IPS-NIHi11 (cell line): ENCODE measurements around the gene DNTT.

Experiments
- DNase-seq: peaks from one replicate; pipeline ENCODE4 v3.0.0; 2012; ENCODE audit warnings: mixed read lengths, low spot score

DNTT gene

DNA sequence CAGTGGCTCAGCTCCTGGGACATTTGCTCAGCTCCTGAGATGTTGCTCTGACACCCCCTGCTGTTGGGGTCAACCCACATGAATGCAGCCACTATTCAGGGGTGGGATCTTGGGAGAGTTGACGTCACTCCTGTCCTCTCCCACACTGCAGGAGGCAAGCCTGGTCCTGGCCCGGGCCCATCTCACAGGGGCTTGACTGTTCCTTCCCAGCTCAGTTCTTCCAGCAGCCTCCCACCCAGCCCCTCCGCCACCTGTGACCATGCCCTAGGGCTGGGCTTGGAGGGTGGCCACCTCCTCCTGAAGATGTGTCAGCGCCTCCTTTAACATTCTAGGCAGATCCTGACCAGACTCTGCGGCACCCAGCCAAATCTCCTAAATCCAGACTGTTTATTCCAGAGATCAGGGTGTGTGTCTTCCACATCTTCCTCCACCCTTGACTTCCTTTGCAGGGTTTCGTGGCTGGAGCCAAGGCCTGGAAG is 73.6 kb downstream of the DNTT start:
- DNase-seq, result peak; percentile 34

DNA sequence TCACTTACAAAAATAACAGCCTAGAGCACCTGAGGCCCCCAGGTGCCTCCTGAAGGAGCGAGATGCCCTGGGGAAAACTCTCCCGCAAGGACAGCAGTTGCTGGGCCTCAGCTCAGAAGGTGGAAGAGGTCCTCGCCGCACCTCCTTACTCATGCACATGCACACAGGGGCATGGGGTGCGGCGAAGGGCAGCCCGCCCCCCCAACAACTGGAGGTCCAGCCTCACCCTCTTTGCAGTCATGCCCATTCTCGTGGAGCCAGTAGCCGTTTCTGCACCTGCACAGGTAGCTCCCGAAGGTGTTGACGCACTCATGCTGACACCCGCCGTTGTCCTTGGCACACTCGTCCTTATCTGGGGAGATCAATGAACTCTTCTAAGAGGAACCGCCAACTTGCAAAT is 74.5 kb downstream of the DNTT start:
- DNase-seq, result no peak

DNA sequence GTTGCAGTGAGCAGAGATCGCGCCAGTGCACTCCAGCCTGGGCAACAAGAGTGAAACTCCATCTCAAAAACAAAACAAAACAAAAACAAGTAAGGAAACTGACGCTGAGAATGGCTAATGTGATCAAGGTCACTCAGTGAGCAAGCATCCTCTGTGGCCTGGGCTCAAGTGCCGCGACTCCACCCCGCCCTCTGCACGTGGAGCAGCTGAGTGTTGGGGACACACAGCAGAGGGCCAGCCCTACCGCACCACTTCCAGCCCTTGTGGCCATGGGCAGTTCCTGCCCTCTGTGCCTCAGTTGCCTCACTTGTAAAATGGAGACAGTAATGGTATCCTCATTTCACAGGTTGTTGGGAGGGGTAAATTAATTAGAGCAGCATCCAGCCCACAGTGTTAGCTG is 75.5 kb downstream of the DNTT start:
- DNase-seq, result no peak

DNA sequence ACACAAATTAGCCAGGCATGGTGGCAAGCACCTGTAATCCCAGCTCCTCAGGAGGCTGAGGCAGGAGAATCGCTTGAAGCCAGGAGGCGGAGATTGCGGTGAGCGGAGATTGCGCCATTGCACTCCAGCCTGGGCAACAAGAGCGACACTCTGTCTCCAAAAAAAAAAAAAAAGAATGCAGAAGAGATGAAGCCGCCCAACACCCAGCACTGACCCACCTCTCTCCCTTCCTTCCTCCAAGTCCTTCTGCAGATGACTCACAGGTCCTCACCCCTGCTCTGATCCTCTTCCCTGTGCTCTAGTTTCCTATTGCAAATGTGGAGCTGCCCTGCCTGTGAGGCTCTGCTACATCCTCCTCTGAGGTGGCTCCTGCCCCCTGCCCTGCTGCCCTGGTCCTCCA is 76.6 kb downstream of the DNTT start:
- no peak for DNase-seq

DNA sequence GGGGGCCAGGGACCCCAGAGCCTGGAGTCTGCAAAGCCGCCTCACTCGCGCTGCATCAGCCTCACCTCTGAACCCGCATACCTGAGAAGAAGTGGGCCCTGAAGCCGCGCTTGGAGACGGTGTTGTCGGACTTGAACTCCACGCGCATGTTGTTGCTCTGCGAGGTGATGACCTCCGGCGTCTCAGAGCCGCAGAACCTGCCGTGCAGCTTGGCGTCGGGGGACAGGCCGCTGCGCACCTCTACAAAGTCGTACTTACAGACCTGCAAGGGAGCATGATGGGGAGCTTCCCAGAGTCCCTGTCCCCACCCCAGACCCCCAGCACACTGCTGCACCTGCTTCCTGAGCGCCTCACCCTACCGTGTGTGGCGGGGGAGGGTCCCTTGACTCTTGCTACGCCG is 80.3 kb downstream of the DNTT start:
- DNase-seq, result no peak

DNA sequence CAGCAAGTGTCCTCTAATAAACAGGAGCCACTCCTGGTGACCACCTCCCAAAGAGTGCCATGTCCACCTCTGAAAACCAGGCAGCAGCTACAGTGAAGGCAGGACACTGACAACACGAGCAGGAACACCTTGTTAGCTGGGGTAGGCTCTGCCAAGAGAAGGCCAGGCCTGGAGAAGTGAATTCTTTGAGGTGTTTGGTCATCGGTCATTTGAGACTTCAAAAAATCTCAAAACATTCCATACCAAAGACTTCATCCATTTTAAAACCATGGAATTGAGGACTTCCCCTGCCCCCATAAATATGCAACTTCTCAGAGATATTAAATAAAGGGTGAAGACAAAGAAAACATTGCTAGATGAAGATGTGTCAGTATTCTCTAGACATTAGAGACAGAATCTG is 82.9 kb downstream of the DNTT start:
- no peak for DNase-seq

DNA sequence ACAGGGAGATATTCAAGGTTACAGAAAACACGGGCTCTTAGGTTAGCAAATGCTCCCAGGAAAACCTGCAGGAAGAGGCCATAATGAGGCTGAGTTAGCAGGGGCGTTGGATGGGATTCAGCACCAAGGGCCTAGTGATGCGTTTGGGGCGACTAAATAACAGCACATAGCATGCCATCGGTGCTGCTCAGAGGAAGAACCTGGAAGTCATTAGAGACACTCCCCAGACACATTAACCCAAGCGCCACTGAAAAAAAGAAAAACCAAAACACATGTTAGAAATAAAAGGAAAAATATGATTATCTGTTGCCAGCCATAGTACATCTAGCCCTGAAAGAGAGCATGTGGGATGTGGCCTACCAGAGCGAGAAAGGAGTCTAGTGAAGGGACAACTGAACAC is 83.4 kb downstream of the DNTT start:
- DNase-seq, result no peak
